Measurements from ENCODE around the gene SH3GL2. TPM values are rescaled to one million over a fixed set of nuclear protein-coding genes. Genes with fewer than 3 reads are reported as not detected.

The SH3GL2 gene
- total and polyA plus RNA-seq, 10 donors: 0.02 TPM; not detected in 9

DNA sequence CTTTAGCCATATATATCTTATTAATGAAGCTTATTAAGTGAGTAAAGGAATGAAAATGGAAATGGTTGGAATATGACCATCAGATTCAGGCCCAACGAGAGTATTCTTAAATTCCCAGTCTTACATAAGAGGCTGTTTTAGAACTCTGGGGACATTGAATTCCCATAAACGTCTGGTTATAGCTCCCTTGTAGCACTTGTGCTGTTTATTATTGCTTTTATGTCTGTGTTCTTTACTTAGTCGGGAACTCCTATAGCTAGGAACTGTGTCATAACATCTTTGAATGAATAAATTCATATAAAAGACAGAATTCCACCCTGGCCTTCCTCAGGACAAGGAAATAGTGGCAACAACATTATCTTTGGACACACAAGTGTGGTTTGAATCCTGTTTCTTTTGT is 58.4 kb downstream of the SH3GL2 start:
- Histone ChIP-seq H3K36me3 (no peaks in the 10 kb centered on the region), H3K9me3 (peaks cover 0 to 8% (median 0%) of the 10 kb centered on the region in 8 donors), H3K4me3 (no peak overlapping the region), H3K27ac (no peak overlapping the region), H3K4me1 (no peaks in the 10 kb centered on the region), H3K27me3 (replicated peaks in 1 of 7) (no peaks in the 10 kb centered on the region)
- intact Hi-C loops (cut with DNase I; ENCODE audit: low total_unique reads): no loop called here
- DNase-seq: no peak
- TF ChIP-seq POLR2AphosphoS5 (IDR thresholded peaks at IDR 0.05): no peak
- no peak for TF ChIP-seq POLR2A (IDR thresholded peaks at IDR 0.05)
- TF ChIP-seq, protein P1, sequence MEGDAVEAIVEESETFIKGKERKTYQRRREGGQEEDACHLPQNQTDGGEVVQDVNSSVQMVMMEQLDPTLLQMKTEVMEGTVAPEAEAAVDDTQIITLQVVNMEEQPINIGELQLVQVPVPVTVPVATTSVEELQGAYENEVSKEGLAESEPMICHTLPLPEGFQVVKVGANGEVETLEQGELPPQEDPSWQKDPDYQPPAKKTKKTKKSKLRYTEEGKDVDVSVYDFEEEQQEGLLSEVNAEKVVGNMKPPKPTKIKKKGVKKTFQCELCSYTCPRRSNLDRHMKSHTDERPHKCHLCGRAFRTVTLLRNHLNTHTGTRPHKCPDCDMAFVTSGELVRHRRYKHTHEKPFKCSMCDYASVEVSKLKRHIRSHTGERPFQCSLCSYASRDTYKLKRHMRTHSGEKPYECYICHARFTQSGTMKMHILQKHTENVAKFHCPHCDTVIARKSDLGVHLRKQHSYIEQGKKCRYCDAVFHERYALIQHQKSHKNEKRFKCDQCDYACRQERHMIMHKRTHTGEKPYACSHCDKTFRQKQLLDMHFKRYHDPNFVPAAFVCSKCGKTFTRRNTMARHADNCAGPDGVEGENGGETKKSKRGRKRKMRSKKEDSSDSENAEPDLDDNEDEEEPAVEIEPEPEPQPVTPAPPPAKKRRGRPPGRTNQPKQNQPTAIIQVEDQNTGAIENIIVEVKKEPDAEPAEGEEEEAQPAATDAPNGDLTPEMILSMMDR (IDR thresholded peaks at IDR 0.05 in 8 of 11, conservative IDR thresholded peaks at IDR 0.05 in 3 of 11): no peak
- 65 to 79% (median 67%) methylated on average over 3 of the region's 3 CpGs for WGBS, 5 donors

DNA sequence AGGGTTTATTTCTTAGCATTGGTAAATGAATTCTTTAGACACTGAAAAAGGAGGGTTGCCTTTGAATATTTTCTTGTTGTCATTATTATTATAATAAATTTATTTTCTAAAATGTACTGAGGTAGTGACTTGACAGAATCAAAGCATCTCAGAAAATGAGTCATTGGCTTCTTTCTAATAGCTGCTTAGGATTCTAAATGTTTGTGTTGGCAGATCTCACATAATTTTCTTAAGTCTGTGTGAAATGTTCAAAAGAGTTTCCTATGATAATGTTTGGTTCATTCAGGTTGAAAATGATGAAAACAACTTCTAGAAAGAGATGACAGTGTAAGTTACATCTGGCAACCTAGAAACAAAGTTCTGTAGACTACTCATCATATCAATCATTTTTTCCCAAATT is 69.7 kb downstream of the SH3GL2 start:
- H3K4me3 ChIP-seq: no peak overlapping the region
- intact Hi-C loops (cut with DNase I; ENCODE audit: low total_unique reads): no loop called here
- H3K9me3 ChIP-seq: peaks cover 0 to 17% (median 7%) of the 10 kb centered on the region in 8 donors
- H3K27ac ChIP-seq: no peak overlapping the region
- DNase-seq: no peak
- no peaks in the 10 kb centered on the region for H3K4me1 ChIP-seq
- H3K36me3 ChIP-seq: no peaks in the 10 kb centered on the region
- TF ChIP-seq POLR2A (IDR thresholded peaks at IDR 0.05): no peak
- no peaks in the 10 kb centered on the region for H3K27me3 ChIP-seq (replicated peaks in 1 of 7)

DNA sequence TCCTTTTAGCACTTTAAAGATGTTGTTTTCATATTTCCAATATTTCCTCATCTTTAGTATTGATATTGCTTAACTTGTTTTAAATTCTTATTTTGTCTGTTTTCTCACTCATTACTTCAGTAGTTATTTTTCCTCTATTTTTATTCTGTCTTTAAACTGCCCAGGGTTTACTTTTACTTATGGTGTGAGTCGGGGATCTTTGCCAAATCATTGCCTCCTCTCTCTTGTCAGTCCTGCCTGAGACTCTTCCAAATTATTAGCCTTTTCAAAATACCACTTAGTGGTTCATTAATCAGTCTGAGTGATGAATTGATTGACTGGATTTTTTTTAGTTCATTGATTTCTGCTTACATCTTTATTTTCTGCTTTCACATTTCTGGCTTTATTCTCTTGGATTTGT is 72.9 kb downstream of the SH3GL2 start:
- intact Hi-C loops (cut with DNase I; ENCODE audit: low total_unique reads): no loop called here
- no peaks in the 10 kb centered on the region for H3K36me3 ChIP-seq
- H3K27ac ChIP-seq: no peak overlapping the region
- no peaks in the 10 kb centered on the region for H3K4me1 ChIP-seq
- TF ChIP-seq, protein P1 (IDR thresholded peaks at IDR 0.05 in 8 of 11, conservative IDR thresholded peaks at IDR 0.05 in 3 of 11): no peak
- TF ChIP-seq POLR2A (IDR thresholded peaks at IDR 0.05): no peak
- TF ChIP-seq POLR2AphosphoS5 (IDR thresholded peaks at IDR 0.05): no peak
- H3K27me3 ChIP-seq (replicated peaks in 1 of 7): no peaks in the 10 kb centered on the region
- H3K4me3 ChIP-seq: no peak overlapping the region
- peaks cover 0 to 4% (median 1%) of the 10 kb centered on the region in 8 donors for H3K9me3 ChIP-seq
- 64 to 82% (median 75%) methylated on average over 1 of the region's 1 CpG for WGBS, 5 donors
- DNase-seq: no peak

DNA sequence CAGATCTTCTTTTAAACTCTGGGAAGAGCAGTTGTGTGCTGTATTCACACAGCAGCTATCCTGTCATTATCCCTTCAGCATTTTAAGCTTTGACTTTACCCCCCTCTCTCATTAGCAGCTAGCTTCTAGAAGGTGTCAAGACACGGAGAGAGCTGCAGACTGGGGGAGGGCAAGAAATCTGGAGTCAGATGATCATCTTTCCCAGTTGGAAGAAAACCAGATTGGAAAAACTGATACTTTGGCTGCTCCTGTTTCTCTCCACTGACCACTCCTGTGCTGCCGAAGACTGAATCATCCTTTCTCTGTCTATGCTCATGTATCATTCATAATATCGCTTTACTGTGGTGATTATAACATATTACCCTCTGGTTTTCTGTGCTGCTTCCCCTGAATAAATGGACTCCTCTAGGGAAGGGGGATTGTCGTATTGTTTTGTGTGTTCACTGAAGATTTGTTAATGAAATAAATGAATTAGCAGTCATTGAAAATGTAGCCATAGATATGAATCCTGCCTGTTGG is 75.1 kb downstream of the SH3GL2 start:
- Histone ChIP-seq H3K27ac (no peak overlapping the region), H3K36me3 (no peaks in the 10 kb centered on the region), H3K4me1 (no peaks in the 10 kb centered on the region), H3K9me3 (no peaks in the 10 kb centered on the region), H3K27me3 (replicated peaks in 1 of 7) (no peaks in the 10 kb centered on the region), H3K4me3 (no peak overlapping the region)
- TF ChIP-seq POLR2AphosphoS5 (IDR thresholded peaks at IDR 0.05) (no peak), POLR2A (IDR thresholded peaks at IDR 0.05) (no peak)
- TF ChIP-seq, protein P1 (IDR thresholded peaks at IDR 0.05 in 8 of 11, conservative IDR thresholded peaks at IDR 0.05 in 3 of 11): no peak
- 70 to 80% (median 77%) methylated on average over 4 of the region's 4 CpGs for WGBS, 5 donors
- intact Hi-C loops (cut with DNase I; ENCODE audit: low total_unique reads): no loop called here
- no peak for DNase-seq

DNA sequence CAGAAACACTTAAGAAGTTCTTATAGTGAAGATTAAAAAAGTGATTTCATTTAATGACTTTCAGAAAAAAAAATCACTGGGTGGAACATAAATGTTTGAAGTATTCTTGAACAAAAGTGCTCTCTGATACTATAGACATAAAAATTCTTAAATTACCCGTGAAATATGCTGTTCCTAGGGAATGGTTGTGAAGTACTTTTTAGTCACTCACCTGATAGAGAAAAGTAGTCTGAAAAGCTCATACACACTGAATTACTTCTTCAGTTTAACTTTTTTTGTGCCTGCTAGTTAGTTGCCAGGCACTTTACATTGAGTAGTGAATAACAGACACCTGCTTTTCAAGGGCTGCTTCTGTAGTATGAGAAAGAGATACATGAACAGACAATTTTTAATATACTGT is 78.0 kb downstream of the SH3GL2 start:
- no peak overlapping the region for H3K27ac ChIP-seq
- TF ChIP-seq, protein P1 (IDR thresholded peaks at IDR 0.05 in 8 of 11, conservative IDR thresholded peaks at IDR 0.05 in 3 of 11): no peak
- TF ChIP-seq POLR2A (IDR thresholded peaks at IDR 0.05): no peak
- no peak for TF ChIP-seq POLR2AphosphoS5 (IDR thresholded peaks at IDR 0.05)
- H3K4me1 ChIP-seq: no peaks in the 10 kb centered on the region
- no peak for DNase-seq
- no peak overlapping the region for H3K4me3 ChIP-seq
- no peaks in the 10 kb centered on the region for H3K9me3 ChIP-seq
- no peaks in the 10 kb centered on the region for H3K36me3 ChIP-seq
- H3K27me3 ChIP-seq (replicated peaks in 1 of 7): no peaks in the 10 kb centered on the region
- WGBS, 5 donors: 70 to 81% (median 73%) methylated on average over 1 of the region's 1 CpG
- intact Hi-C loops (cut with DNase I; ENCODE audit: low total_unique reads): no loop called here
